C4-2B (cell line): ENCODE measurements around the gene EEF1A2.

Experiments
- ZFX ChIP-seq: fragments of 450-650 bp; IDR thresholded peaks from 2 replicates; pipeline ENCODE4 v1.6.1; 2017
- TF ChIP-seq, protein P1 (sequence below): fragments of 450-650 bp; conservative IDR thresholded peaks from 2 replicates; pipeline ENCODE4 v1.5.1; 2017; ENCODE audit warnings: mild to moderate bottlenecking

DNA sequence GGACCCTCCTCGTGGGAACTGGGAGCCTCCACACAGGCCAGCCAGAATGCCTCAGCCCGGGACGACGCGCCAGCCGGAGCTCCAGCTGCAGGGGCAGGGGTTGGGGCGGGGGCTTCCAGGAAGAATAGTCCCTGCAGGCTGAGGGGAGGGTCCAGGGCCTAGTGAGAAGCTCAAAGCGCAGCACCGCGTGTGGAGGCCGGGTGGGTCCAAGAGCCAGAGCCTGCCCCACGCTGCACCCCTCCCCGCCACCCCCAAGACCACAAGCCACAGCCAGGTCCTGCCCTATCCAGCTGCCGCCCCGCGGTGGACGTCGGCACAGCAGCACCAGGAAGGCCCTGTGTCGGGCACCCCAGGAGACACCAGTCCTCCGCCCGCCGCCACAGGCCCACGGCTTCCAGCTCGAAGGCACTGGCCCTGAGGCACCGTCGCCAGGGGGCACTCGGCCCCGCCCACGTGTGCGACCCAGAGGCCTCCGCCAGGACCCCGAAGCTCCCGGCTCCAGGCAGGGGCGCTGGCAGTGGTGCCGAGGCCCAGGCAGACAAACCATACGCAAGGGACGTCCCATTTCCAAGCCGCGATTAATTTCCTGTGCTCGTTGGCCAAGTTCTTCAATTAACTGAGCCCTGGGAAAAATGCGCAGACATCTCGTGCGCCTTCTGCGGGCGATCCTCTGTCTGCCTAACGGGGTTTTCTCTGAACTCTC lies 45.9 kb downstream of the EEF1A2 start:
- TF ChIP-seq, protein P1, sequence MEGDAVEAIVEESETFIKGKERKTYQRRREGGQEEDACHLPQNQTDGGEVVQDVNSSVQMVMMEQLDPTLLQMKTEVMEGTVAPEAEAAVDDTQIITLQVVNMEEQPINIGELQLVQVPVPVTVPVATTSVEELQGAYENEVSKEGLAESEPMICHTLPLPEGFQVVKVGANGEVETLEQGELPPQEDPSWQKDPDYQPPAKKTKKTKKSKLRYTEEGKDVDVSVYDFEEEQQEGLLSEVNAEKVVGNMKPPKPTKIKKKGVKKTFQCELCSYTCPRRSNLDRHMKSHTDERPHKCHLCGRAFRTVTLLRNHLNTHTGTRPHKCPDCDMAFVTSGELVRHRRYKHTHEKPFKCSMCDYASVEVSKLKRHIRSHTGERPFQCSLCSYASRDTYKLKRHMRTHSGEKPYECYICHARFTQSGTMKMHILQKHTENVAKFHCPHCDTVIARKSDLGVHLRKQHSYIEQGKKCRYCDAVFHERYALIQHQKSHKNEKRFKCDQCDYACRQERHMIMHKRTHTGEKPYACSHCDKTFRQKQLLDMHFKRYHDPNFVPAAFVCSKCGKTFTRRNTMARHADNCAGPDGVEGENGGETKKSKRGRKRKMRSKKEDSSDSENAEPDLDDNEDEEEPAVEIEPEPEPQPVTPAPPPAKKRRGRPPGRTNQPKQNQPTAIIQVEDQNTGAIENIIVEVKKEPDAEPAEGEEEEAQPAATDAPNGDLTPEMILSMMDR: no peak
- TF ChIP-seq ZFX: no peak
